ENCODE data around the gene ATG2A.

The ATG2A gene

GRCh38 chr11:64905516-64906313, 11.3 kb downstream of the ATG2A start:
- TF ChIP-seq REST (IDR thresholded peaks at IDR 0.05; ENCODE audit: insufficient replicate concordance, low read depth) (no peak), SPI1 (IDR thresholded peaks at IDR 0.05; ENCODE audit: borderline replicate concordance, low read depth) (no peak)
- no peak for DNase-seq (ENCODE audit: low read depth in 1 of 2, low spot score in 1 of 2)
- Histone ChIP-seq H3K4me3 (replicated peaks; ENCODE audit: insufficient read depth, low read length) (no peak overlapping the region), H3K27ac (replicated peaks) (no peak overlapping the region), H3K27me3 (ENCODE audit: insufficient read depth, poor library complexity, severe bottlenecking) (no peaks in the 10 kb centered on the region)

GRCh38 chr11:64903291-64903833, 13.6 kb downstream of the ATG2A start:
- TF ChIP-seq CTCF (IDR thresholded peaks at IDR 0.05; ENCODE audit: insufficient read depth, low read length), result no peak
- no peak for TF ChIP-seq GABPA (IDR thresholded peaks at IDR 0.05; ENCODE audit: low read depth)
- H3K27ac ChIP-seq (replicated peaks), result no peak overlapping the region
- H3K4me3 ChIP-seq (replicated peaks; ENCODE audit: insufficient read depth, low read length), result no peak overlapping the region
- DNase-seq (ENCODE audit: low read depth in 1 of 2, low spot score in 1 of 2), result no peak
- no peaks in the 10 kb centered on the region for H3K27me3 ChIP-seq (ENCODE audit: insufficient read depth, poor library complexity, severe bottlenecking)

GRCh38 chr11:64902102-64902900, 14.7 kb downstream of the ATG2A start:
- H3K27ac ChIP-seq (replicated peaks), result no peak overlapping the region
- H3K4me3 ChIP-seq (replicated peaks; ENCODE audit: insufficient read depth, low read length), result no peak overlapping the region
- H3K27me3 ChIP-seq (ENCODE audit: insufficient read depth, poor library complexity, severe bottlenecking), result no peaks in the 10 kb centered on the region
- no peak for DNase-seq (ENCODE audit: low read depth in 1 of 2, low spot score in 1 of 2)
- TF ChIP-seq SPI1 (IDR thresholded peaks at IDR 0.05; ENCODE audit: borderline replicate concordance, low read depth) (no peak), CTCF (IDR thresholded peaks at IDR 0.05; ENCODE audit: insufficient read depth, low read length) (no peak), GABPA (IDR thresholded peaks at IDR 0.05; ENCODE audit: low read depth) (no peak), POLR2AphosphoS5 (IDR thresholded peaks at IDR 0.05; ENCODE audit: low read depth) (no peak), REST (IDR thresholded peaks at IDR 0.05; ENCODE audit: insufficient replicate concordance, low read depth) (no peak)

GRCh38 chr11:64900774-64901173, 16.2 kb downstream of the ATG2A start:
- no peak overlapping the region for H3K27ac ChIP-seq (replicated peaks)
- no peak overlapping the region for H3K4me3 ChIP-seq (replicated peaks; ENCODE audit: insufficient read depth, low read length)
- TF ChIP-seq POLR2AphosphoS5 (IDR thresholded peaks at IDR 0.05; ENCODE audit: low read depth) (no peak), SPI1 (IDR thresholded peaks at IDR 0.05; ENCODE audit: borderline replicate concordance, low read depth) (no peak), GABPA (IDR thresholded peaks at IDR 0.05; ENCODE audit: low read depth) (no peak), REST (IDR thresholded peaks at IDR 0.05; ENCODE audit: insufficient replicate concordance, low read depth) (no peak), CTCF (IDR thresholded peaks at IDR 0.05; ENCODE audit: insufficient read depth, low read length) (no peak)
- no peaks in the 10 kb centered on the region for H3K27me3 ChIP-seq (ENCODE audit: insufficient read depth, poor library complexity, severe bottlenecking)
- no peak for DNase-seq (ENCODE audit: low read depth in 1 of 2, low spot score in 1 of 2)

All from HL-60 (cell line).